Measurements from ENCODE around the gene TDRD10.

The TDRD10 gene

GRCh38 chr1:154582885-154583284 is 80.9 kb downstream of the TDRD10 start:
- Histone ChIP-seq H4K12ac (ENCODE audit: low read depth, low read length) (no peak overlapping the region), H3K36me3 (ENCODE audit: control insufficient read depth in 1 of 2, insufficient read depth in 2 of 2, low read length in 2 of 2) (peaks cover 65 to 90% of the 10 kb centered on the region in 2 experiments), H3K18ac (ENCODE audit: low read length) (no peak overlapping the region), H2AFZ (ENCODE audit: insufficient read depth, low read length, poor library complexity) (no peak overlapping the region), H4K91ac (ENCODE audit: low read depth, low read length) (no peak overlapping the region), H2BK12ac (ENCODE audit: low read length) (no peak overlapping the region), H3K9ac (ENCODE audit: low read length) (no peak overlapping the region), H4K8ac (ENCODE audit: low read depth, low read length) (no peak overlapping the region), H3K9me3 (ENCODE audit: insufficient read depth, low read depth, low read length) (no peaks in the 10 kb centered on the region), H3K79me1 (ENCODE audit: low read length) (no peaks in the 10 kb centered on the region), H3K27me3 (ENCODE audit: insufficient read depth, low read length) (no peaks in the 10 kb centered on the region), H3K4me1 (ENCODE audit: control insufficient read depth in 1 of 2, insufficient read depth in 2 of 2, low read length in 2 of 2) (no peaks in the 10 kb centered on the region), H3K14ac (ENCODE audit: low read length) (no peak overlapping the region), H2AK5ac (ENCODE audit: low read length) (no peak overlapping the region), H2BK5ac (ENCODE audit: low read depth, low read length, poor library complexity) (no peak overlapping the region), H2BK120ac (ENCODE audit: insufficient read depth, low read length, poor library complexity) (no peak overlapping the region), H3K23ac (ENCODE audit: low read length) (no peak overlapping the region), H3K4me2 (ENCODE audit: low read length) (no peak overlapping the region), H3K4me3 (ENCODE audit: low read depth, low read length) (no peak overlapping the region), H3K79me2 (ENCODE audit: control insufficient read depth, insufficient read depth, low read length, poor library complexity) (no peaks in the 10 kb centered on the region), H3K4ac (ENCODE audit: low read depth, low read length) (no peak overlapping the region), H3K27ac (ENCODE audit: low read depth, low read length) (no peak overlapping the region)
- no peak for DNase-seq
- no CpG with 5 or more reads among the region's 6 CpGs for WGBS (ENCODE audit: extremely low coverage, insufficient coverage, insufficient read length)

GRCh38 chr1:154583773-154584172 is 81.8 kb downstream of the TDRD10 start:
- H3K4me3 ChIP-seq (ENCODE audit: low read depth, low read length) = no peak overlapping the region
- H3K79me2 ChIP-seq (ENCODE audit: control insufficient read depth, insufficient read depth, low read length, poor library complexity) = no peaks in the 10 kb centered on the region
- H3K4me1 ChIP-seq (ENCODE audit: control insufficient read depth in 1 of 2, insufficient read depth in 2 of 2, low read length in 2 of 2) = no peaks in the 10 kb centered on the region
- no CpG with 5 or more reads among the region's 9 CpGs for WGBS (ENCODE audit: extremely low coverage, insufficient coverage, insufficient read length)
- no peaks in the 10 kb centered on the region for H3K9me3 ChIP-seq (ENCODE audit: insufficient read depth, low read depth, low read length)
- no peak overlapping the region for H3K27ac ChIP-seq (ENCODE audit: low read depth, low read length)
- peaks cover 63 to 90% of the 10 kb centered on the region in 2 experiments for H3K36me3 ChIP-seq (ENCODE audit: control insufficient read depth in 1 of 2, insufficient read depth in 2 of 2, low read length in 2 of 2)
- no peak overlapping the region for H2BK12ac ChIP-seq (ENCODE audit: low read length)
- H2AFZ ChIP-seq (ENCODE audit: insufficient read depth, low read length, poor library complexity) = no peak overlapping the region
- no peak overlapping the region for H2BK120ac ChIP-seq (ENCODE audit: insufficient read depth, low read length, poor library complexity)
- H4K8ac ChIP-seq (ENCODE audit: low read depth, low read length) = no peak overlapping the region
- no peak overlapping the region for H4K12ac ChIP-seq (ENCODE audit: low read depth, low read length)
- H3K4ac ChIP-seq (ENCODE audit: low read depth, low read length) = no peak overlapping the region
- H3K14ac ChIP-seq (ENCODE audit: low read length) = no peak overlapping the region
- no peak overlapping the region for H2AK5ac ChIP-seq (ENCODE audit: low read length)
- H3K27me3 ChIP-seq (ENCODE audit: insufficient read depth, low read length) = no peaks in the 10 kb centered on the region
- H4K91ac ChIP-seq (ENCODE audit: low read depth, low read length) = no peak overlapping the region
- no peak overlapping the region for H3K4me2 ChIP-seq (ENCODE audit: low read length)
- no peak overlapping the region for H3K23ac ChIP-seq (ENCODE audit: low read length)
- H3K79me1 ChIP-seq (ENCODE audit: low read length) = no peaks in the 10 kb centered on the region
- H3K18ac ChIP-seq (ENCODE audit: low read length) = no peak overlapping the region
- H3K9ac ChIP-seq (ENCODE audit: low read length) = no peak overlapping the region
- DNase-seq = peak in 1 of 2 donors; percentile 27
- no peak overlapping the region for H2BK5ac ChIP-seq (ENCODE audit: low read depth, low read length, poor library complexity)

- Histone ChIP-seq H3K36me3 (ENCODE audit: control insufficient read depth in 1 of 2, insufficient read depth in 2 of 2, low read length in 2 of 2) (peaks cover 61 to 90% of the 10 kb centered on the region in 2 experiments), H2BK12ac (ENCODE audit: low read length) (no peak overlapping the region), H2BK120ac (ENCODE audit: insufficient read depth, low read length, poor library complexity) (no peak overlapping the region), H4K8ac (ENCODE audit: low read depth, low read length) (no peak overlapping the region), H4K12ac (ENCODE audit: low read depth, low read length) (no peak overlapping the region), H3K18ac (ENCODE audit: low read length) (no peak overlapping the region), H2AK5ac (ENCODE audit: low read length) (no peak overlapping the region), H3K9ac (ENCODE audit: low read length) (no peak overlapping the region), H3K9me3 (ENCODE audit: insufficient read depth, low read depth, low read length) (no peaks in the 10 kb centered on the region), H3K27ac (ENCODE audit: low read depth, low read length) (no peak overlapping the region), H3K14ac (ENCODE audit: low read length) (no peak overlapping the region), H3K27me3 (ENCODE audit: insufficient read depth, low read length) (no peaks in the 10 kb centered on the region), H3K4ac (ENCODE audit: low read depth, low read length) (no peak overlapping the region), H3K79me2 (ENCODE audit: control insufficient read depth, insufficient read depth, low read length, poor library complexity) (no peaks in the 10 kb centered on the region), H3K23ac (ENCODE audit: low read length) (no peak overlapping the region), H3K4me1 (ENCODE audit: control insufficient read depth in 1 of 2, insufficient read depth in 2 of 2, low read length in 2 of 2) (no peaks in the 10 kb centered on the region), H3K79me1 (ENCODE audit: low read length) (no peaks in the 10 kb centered on the region), H2BK5ac (ENCODE audit: low read depth, low read length, poor library complexity) (no peak overlapping the region), H3K4me2 (ENCODE audit: low read length) (no peak overlapping the region), H3K4me3 (ENCODE audit: low read depth, low read length) (no peak overlapping the region), H2AFZ (ENCODE audit: insufficient read depth, low read length, poor library complexity) (no peak overlapping the region), H4K91ac (ENCODE audit: low read depth, low read length) (no peak overlapping the region)
- no CpG with 5 or more reads among the region's 9 CpGs for WGBS (ENCODE audit: extremely low coverage, insufficient coverage, insufficient read length)
- DNase-seq = no peak
Observed at GRCh38 chr1:154584267-154584994, 82.4 kb downstream of the TDRD10 start.

GRCh38 chr1:154586231-154586630 is 84.2 kb downstream of the TDRD10 start:
- Histone ChIP-seq H3K27ac (ENCODE audit: low read depth, low read length) (no peak overlapping the region), H4K12ac (ENCODE audit: low read depth, low read length) (no peak overlapping the region), H2BK5ac (ENCODE audit: low read depth, low read length, poor library complexity) (no peak overlapping the region), H3K79me2 (ENCODE audit: control insufficient read depth, insufficient read depth, low read length, poor library complexity) (no peaks in the 10 kb centered on the region), H2BK12ac (ENCODE audit: low read length) (no peak overlapping the region), H3K4me1 (ENCODE audit: control insufficient read depth in 1 of 2, insufficient read depth in 2 of 2, low read length in 2 of 2) (no peaks in the 10 kb centered on the region), H3K18ac (ENCODE audit: low read length) (no peak overlapping the region), H3K79me1 (ENCODE audit: low read length) (no peaks in the 10 kb centered on the region), H4K8ac (ENCODE audit: low read depth, low read length) (no peak overlapping the region), H2AK5ac (ENCODE audit: low read length) (no peak overlapping the region), H3K23ac (ENCODE audit: low read length) (no peak overlapping the region), H2BK120ac (ENCODE audit: insufficient read depth, low read length, poor library complexity) (no peak overlapping the region), H3K4ac (ENCODE audit: low read depth, low read length) (no peak overlapping the region), H2AFZ (ENCODE audit: insufficient read depth, low read length, poor library complexity) (no peak overlapping the region), H3K36me3 (ENCODE audit: control insufficient read depth in 1 of 2, insufficient read depth in 2 of 2, low read length in 2 of 2) (peaks cover 58 to 88% of the 10 kb centered on the region in 2 experiments), H3K4me2 (ENCODE audit: low read length) (no peak overlapping the region), H4K91ac (ENCODE audit: low read depth, low read length) (no peak overlapping the region), H3K27me3 (ENCODE audit: insufficient read depth, low read length) (no peaks in the 10 kb centered on the region), H3K4me3 (ENCODE audit: low read depth, low read length) (no peak overlapping the region), H3K9ac (ENCODE audit: low read length) (peak overlapping the region; percentile 28), H3K14ac (ENCODE audit: low read length) (no peak overlapping the region), H3K9me3 (ENCODE audit: insufficient read depth, low read depth, low read length) (no peaks in the 10 kb centered on the region)
- no CpG with 5 or more reads among the region's 10 CpGs for WGBS (ENCODE audit: extremely low coverage, insufficient coverage, insufficient read length)
- DNase-seq = peak; percentile 37 to 49

All from trophoblast cell (in vitro differentiated cells and primary cell).